ENCODE results near the gene DOCK7. TPM values are rescaled to one million over a fixed set of nuclear protein-coding genes. Genes with fewer than 3 reads are reported as not detected.
"Not testable (repeated sequence)": the region's sequence is repeated elsewhere in the genome, so short reads cannot be mapped to it uniquely, and the experiment has no call there.

The DOCK7 gene
- total RNA-seq, 2 experiments from 2014 or later: 11.9 to 13.7 TPM

- Mint-ChIP-seq H3K36me3 (ENCODE audit: low read depth) (no peaks in the 10 kb centered on the region), H3K27me3 (peaks cover 3% of the 10 kb centered on the region), H3K9me3 (ENCODE audit: low read depth) (no peaks in the 10 kb centered on the region), H3K27ac (no peak overlapping the region), H3K4me3 (no peak overlapping the region), H3K4me1 (peaks cover 7% of the 10 kb centered on the region)
- ChIA-PET CTCF (interaction anchor here (0.6 kb wide), 1 partner anchor 484 kb away, joined by 4 read pairs; no protein-coding TSS in a partner anchor), POLR2A (no interaction called here)
- no peak for ATAC-seq
- intact Hi-C loops (cut with DNase I, micrococcal nuclease): no loop called here
- no peak for DNase-seq
These were observed 32.9 kb upstream of the DOCK7 start for GRCh38 chr1:62720946-62721554.

DNA sequence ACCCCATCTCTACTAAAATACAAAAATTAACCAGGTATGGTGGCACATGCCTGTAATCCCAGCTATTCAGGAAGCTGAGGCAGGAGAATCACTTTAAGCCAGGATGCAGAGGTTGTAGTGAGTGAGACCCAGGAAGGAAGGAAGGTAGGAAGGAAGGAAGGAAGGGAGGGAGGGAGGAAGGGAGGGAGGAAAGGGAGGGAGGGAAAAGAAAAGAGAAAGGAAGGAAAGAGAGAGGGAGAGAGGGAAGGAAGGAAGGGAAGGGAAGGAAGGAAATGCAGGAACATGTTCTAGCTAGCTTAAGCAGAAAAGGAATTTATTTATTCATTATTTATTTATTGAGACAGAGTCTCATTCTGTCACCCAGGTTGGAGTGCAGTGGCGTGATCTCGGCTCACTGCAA, 30.2 kb upstream of the DOCK7 start:
- H3K36me3 Mint-ChIP-seq (ENCODE audit: low read depth); intact Hi-C loops (cut with DNase I, micrococcal nuclease); H3K27me3 Mint-ChIP-seq; H3K27ac Mint-ChIP-seq; H3K4me1 Mint-ChIP-seq; DNase-seq; H3K4me3 Mint-ChIP-seq; H3K9me3 Mint-ChIP-seq (ENCODE audit: low read depth); ATAC-seq; CTCF ChIA-PET; POLR2A ChIA-PET: not testable (repeated sequence)

DNA sequence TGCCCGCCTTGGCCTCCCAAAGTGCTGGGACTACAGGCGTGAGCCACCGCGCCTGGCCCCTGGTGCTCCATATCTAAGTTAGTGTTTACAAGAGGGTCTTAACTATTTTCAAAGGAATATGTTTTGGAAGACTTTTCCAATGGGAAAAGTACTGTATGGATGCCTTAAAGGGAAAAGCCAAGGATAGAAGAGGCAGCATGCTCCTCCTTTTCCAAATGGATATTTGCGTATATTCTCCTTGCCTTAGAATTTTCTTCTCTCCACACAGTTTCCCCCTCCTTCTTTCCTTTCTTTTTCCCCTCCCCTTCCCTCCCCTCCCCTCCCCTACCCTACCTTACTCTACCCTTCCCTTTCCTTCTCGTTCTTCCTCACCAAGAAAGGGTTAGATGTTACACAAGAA, 29.3 kb upstream of the DOCK7 start:
- Mint-ChIP-seq H3K27me3 (peaks cover 3% of the 10 kb centered on the region), H3K9me3 (ENCODE audit: low read depth) (no peaks in the 10 kb centered on the region), H3K4me1 (no peaks in the 10 kb centered on the region), H3K4me3 (no peak overlapping the region), H3K36me3 (ENCODE audit: low read depth) (no peaks in the 10 kb centered on the region), H3K27ac (no peak overlapping the region)
- DNase-seq (no peak), ATAC-seq (no peak)
- ChIA-PET POLR2A (no interaction called here), CTCF (interaction anchor here (0.6 to 1.5 kb wide), 2 partner anchors 26 to 29 kb away, joined by 3 read pairs; no protein-coding TSS in a partner anchor)
- intact Hi-C loops (cut with DNase I, micrococcal nuclease): no loop called here

DNA sequence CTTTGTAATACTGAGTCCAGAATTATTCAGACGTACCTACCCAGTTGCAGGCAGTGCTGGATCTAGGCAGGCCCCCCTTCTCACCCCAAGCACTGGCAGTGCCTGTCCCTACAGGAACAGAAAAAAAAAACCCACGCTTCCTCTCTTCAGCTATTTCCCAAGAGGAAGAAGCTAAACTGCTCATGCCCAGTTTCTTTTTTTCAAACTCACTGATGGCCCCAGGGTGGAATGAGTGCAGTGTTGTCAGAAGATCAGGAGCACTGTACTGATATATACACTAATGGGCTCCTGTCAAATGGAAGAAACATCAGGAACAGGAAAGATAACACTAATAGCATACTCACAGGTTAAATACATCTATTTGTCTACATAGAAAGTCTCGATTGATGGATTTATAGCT, 28.2 kb upstream of the DOCK7 start:
- Mint-ChIP-seq H3K27ac (no peak overlapping the region), H3K27me3 (peaks cover 3% of the 10 kb centered on the region), H3K9me3 (ENCODE audit: low read depth) (no peaks in the 10 kb centered on the region), H3K4me1 (no peaks in the 10 kb centered on the region), H3K4me3 (no peak overlapping the region), H3K36me3 (ENCODE audit: low read depth) (no peaks in the 10 kb centered on the region)
- no peak for DNase-seq
- ATAC-seq: no peak
- intact Hi-C loops (cut with DNase I, micrococcal nuclease): no loop called here
- ChIA-PET POLR2A (no interaction called here), CTCF (interaction anchor here (1.5 kb wide), 1 partner anchor 30 kb away, joined by 3 read pairs; no protein-coding TSS in a partner anchor)

GRCh38 chr1:62712336-62713243, 24.4 kb upstream of the DOCK7 start:
- Mint-ChIP-seq H3K9me3 (ENCODE audit: low read depth) (no peaks in the 10 kb centered on the region), H3K36me3 (ENCODE audit: low read depth) (no peaks in the 10 kb centered on the region), H3K4me3 (no peak overlapping the region), H3K27ac (no peak overlapping the region), H3K27me3 (no peaks in the 10 kb centered on the region), H3K4me1 (no peaks in the 10 kb centered on the region)
- ATAC-seq (no peak), DNase-seq (no peak)
- POLR2A ChIA-PET: no interaction called here
- intact Hi-C loops (cut with DNase I, micrococcal nuclease): no loop called here
- CTCF ChIA-PET: no interaction called here

DNA sequence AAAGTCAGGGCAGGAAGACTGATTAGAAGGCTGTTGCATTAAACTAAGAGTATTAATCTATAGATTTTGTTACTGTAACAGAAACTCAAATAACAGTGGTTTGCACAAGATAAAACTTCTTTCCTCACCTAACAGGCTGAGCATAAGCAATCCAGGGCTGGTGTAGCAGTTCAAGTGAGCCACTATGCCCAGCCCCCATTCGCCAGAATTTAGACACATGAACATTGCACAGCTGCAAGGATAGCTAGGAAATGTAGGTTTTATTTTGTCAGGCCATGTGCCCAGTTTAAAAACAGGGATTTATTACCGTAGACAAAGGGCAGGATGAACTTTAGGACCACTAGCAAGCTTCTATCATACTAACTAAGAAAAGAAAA, 19.5 kb upstream of the DOCK7 start:
- DNase-seq (no peak), ATAC-seq (no peak)
- ChIA-PET POLR2A (no interaction called here), CTCF (no interaction called here)
- no peaks in the 10 kb centered on the region for H3K4me1 Mint-ChIP-seq
- H3K4me3 Mint-ChIP-seq: no peak overlapping the region
- no peaks in the 10 kb centered on the region for H3K36me3 Mint-ChIP-seq (ENCODE audit: low read depth)
- no peaks in the 10 kb centered on the region for H3K27me3 Mint-ChIP-seq
- no peaks in the 10 kb centered on the region for H3K9me3 Mint-ChIP-seq (ENCODE audit: low read depth)
- no peak overlapping the region for H3K27ac Mint-ChIP-seq
- intact Hi-C loops (cut with DNase I, micrococcal nuclease): no loop called here

DNA sequence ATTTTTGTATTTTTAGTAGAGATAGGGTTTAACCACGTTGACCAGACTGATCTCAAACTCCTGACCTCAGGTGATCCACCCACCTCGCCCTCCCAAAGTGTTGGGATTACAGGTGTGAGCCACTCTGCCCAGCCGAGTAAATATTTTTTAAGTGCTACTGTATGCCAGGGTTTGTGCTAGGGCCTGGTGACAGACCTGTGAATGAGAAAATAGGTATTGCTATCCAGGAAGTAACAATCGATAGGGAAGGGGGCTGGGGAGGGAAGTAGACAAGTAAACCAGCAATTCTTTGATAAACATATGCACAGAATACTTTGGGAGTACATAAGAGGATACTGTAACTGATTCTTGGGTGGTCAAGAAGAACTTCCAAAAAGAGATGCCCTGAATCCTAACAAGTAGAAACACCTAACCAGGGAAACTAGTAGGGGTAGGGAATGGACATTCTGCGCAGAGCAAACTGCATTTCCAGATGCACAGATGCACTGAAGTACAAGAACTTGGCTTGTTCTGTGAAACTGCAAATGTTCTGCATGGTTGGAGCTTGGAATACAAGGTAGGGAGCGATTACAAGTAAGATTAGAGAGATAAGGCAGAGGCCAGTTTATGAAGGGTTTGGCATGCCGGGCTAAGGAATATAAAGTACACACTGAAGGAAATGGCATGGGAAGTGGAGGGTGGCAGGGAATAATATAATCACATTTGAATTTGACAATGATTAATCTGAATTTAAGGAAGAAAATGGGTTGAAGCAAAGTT, 19.0 kb upstream of the DOCK7 start:
- H3K9me3 Mint-ChIP-seq (ENCODE audit: low read depth): no peaks in the 10 kb centered on the region
- H3K4me3 Mint-ChIP-seq: no peak overlapping the region
- ChIA-PET POLR2A (no interaction called here), CTCF (no interaction called here)
- no peaks in the 10 kb centered on the region for H3K4me1 Mint-ChIP-seq
- H3K36me3 Mint-ChIP-seq (ENCODE audit: low read depth): no peaks in the 10 kb centered on the region
- intact Hi-C loops (cut with DNase I, micrococcal nuclease): no loop called here
- ATAC-seq: no peak
- no peak overlapping the region for H3K27ac Mint-ChIP-seq
- no peaks in the 10 kb centered on the region for H3K27me3 Mint-ChIP-seq
- no peak for DNase-seq

GRCh38 chr1:62698161-62698560, 10.0 kb upstream of the DOCK7 start:
- H3K4me1 Mint-ChIP-seq; H3K4me3 Mint-ChIP-seq; intact Hi-C loops (cut with DNase I, micrococcal nuclease); POLR2A ChIA-PET; CTCF ChIA-PET; H3K9me3 Mint-ChIP-seq (ENCODE audit: low read depth); DNase-seq; H3K36me3 Mint-ChIP-seq (ENCODE audit: low read depth); H3K27ac Mint-ChIP-seq; ATAC-seq; H3K27me3 Mint-ChIP-seq: not testable (repeated sequence)

DNA sequence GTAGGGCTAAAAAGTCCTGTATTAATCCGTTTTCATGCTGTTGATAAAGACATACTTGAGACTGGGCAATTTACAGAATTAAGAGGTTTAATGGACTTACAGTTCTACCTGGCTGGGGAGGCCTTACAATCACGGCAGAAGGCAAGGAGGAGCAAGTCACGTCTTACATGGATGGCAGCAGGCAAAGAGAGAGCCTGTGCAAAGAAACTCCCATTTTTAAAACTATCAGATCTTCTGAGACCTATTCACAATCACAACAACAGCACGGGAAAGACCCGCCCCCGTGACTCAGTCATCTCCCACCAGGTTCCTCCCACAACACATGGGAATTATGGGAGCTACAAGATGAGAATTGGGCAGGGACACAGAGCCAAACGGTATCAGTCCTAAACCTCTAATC, 6.3 kb upstream of the DOCK7 start:
- intact Hi-C loops (cut with DNase I, micrococcal nuclease); H3K27ac Mint-ChIP-seq; ATAC-seq; H3K27me3 Mint-ChIP-seq; CTCF ChIA-PET; H3K9me3 Mint-ChIP-seq (ENCODE audit: low read depth); H3K36me3 Mint-ChIP-seq (ENCODE audit: low read depth); H3K4me3 Mint-ChIP-seq; DNase-seq; POLR2A ChIA-PET: not testable (repeated sequence)
- H3K4me1 Mint-ChIP-seq: peaks cover 12% of the 10 kb centered on the region

- DNase-seq: no peak
- intact Hi-C loops (cut with DNase I, micrococcal nuclease): no loop called here
- ATAC-seq: no peak
- Mint-ChIP-seq H3K4me3 (no peak overlapping the region), H3K4me1 (peaks cover 16% of the 10 kb centered on the region), H3K27me3 (no peaks in the 10 kb centered on the region), H3K36me3 (ENCODE audit: low read depth) (no peaks in the 10 kb centered on the region), H3K9me3 (ENCODE audit: low read depth) (no peaks in the 10 kb centered on the region), H3K27ac (no peak overlapping the region)
- POLR2A ChIA-PET: no interaction called here
- CTCF ChIA-PET: no interaction called here
These were observed 4.9 kb upstream of the DOCK7 start for GRCh38 chr1:62693123-62693522.

DNA sequence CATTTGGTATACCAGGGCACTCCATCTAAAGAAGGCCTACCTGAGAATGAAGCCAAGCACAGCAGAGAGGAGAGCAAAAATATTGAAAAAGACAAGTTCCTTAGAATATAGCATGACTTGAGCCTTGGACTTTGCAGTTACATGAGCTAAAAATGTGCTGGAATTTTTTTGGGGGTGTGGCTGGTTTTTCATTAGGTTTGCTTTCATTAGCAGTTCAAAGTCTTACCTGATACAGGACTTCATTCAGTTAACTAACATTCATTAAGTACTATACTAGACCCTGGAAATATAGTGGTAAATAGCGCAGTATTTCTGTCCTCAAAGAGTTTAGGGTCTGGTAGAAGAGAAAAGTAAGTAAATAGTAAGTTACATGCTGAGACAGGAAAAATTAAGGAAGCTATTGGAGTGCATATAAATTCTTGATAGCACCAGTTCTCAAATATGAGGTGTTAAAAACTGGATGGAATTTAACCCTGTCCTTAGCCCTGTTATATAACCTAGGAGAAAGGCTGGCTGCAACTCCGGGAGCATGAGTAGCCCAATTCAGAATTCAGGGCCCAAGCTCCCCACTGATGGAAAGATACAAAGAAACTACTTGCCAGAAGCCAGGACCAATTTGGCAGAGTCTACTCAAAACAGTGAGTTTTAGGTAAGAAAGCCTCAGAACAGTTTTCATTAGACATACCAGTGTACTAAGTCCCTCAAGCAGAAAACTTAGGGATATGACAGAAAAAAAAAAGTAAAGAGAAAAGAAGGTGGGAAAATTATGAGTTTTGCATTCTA, 3.1 kb upstream of the DOCK7 start:
- ATAC-seq (no peak), DNase-seq (no peak)
- Mint-ChIP-seq H3K27ac (no peak overlapping the region), H3K9me3 (ENCODE audit: low read depth) (no peaks in the 10 kb centered on the region), H3K4me1 (peaks cover 24% of the 10 kb centered on the region), H3K4me3 (no peak overlapping the region), H3K36me3 (ENCODE audit: low read depth) (no peaks in the 10 kb centered on the region), H3K27me3 (no peaks in the 10 kb centered on the region)
- POLR2A ChIA-PET: interaction anchor here (0.6 kb wide), 1 partner anchor 15 kb away, joined by 3 read pairs; no protein-coding TSS in a partner anchor
- CTCF ChIA-PET: interaction anchor here (0.6 kb wide), 2 partner anchors 26 to 181 kb away, joined by 3 to 4 read pairs; no protein-coding TSS in a partner anchor
- intact Hi-C loops (cut with DNase I, micrococcal nuclease): no loop called here

Data from activated CD4-positive, alpha-beta T cell treated with anti-CD3 and anti-CD28 coated beads for 36 hours (primary cell).